ENCODE results near the gene SMCR8. TPM values are rescaled to one million over a fixed set of nuclear protein-coding genes. Genes with fewer than 3 reads are reported as not detected.

Gene SMCR8
- total and polyA plus RNA-seq, 2 donors (not counting 1 experiment from before 2014, with no cell fraction given) = 8.6 to 19.5 TPM

DNA sequence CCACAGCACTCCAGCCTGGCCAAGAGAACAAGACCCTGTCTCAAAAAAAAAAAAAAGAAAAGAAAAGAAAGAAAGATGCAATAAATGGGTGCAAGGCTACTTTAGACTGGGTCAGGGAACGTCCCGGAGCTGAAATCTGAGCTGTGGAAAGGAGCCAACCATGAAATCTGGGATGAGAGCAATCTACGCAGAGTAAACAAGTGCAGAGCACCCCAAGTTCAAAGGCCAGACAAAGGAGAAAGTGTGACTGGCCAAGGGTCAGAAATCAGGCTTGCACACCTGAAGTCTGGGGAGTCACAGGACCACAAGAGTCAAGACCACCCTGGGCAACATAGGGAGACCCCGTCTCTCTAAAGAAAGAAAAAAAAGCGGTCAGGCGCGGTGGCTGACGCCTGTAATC is 45.4 kb downstream of the SMCR8 start:
- no peak overlapping the region for H3K4me3 ChIP-seq (replicated peaks in 1 of 4; ENCODE audit: control extremely low read depth in 1 of 4, insufficient read depth in 1 of 4, low read depth in 3 of 4, low read length in 4 of 4)
- H3K79me2 ChIP-seq (ENCODE audit: control insufficient read depth, insufficient read depth, low read length) = no peaks in the 10 kb centered on the region
- H2AFZ ChIP-seq (ENCODE audit: low read length) = no peak overlapping the region
- no peaks in the 10 kb centered on the region for H3K27me3 ChIP-seq (ENCODE audit: control insufficient read depth, insufficient read depth, low read length)
- H3K4me2 ChIP-seq (ENCODE audit: extremely low read depth, insufficient read depth, low read length) = no peak overlapping the region
- no peaks in the 10 kb centered on the region for H3K36me3 ChIP-seq (ENCODE audit: control insufficient read depth, insufficient read depth, low read length)
- no peak for TF ChIP-seq EZH2 (IDR thresholded peaks at IDR 0.05; ENCODE audit: low read length, missing control alignments)
- TF ChIP-seq, protein P1, sequence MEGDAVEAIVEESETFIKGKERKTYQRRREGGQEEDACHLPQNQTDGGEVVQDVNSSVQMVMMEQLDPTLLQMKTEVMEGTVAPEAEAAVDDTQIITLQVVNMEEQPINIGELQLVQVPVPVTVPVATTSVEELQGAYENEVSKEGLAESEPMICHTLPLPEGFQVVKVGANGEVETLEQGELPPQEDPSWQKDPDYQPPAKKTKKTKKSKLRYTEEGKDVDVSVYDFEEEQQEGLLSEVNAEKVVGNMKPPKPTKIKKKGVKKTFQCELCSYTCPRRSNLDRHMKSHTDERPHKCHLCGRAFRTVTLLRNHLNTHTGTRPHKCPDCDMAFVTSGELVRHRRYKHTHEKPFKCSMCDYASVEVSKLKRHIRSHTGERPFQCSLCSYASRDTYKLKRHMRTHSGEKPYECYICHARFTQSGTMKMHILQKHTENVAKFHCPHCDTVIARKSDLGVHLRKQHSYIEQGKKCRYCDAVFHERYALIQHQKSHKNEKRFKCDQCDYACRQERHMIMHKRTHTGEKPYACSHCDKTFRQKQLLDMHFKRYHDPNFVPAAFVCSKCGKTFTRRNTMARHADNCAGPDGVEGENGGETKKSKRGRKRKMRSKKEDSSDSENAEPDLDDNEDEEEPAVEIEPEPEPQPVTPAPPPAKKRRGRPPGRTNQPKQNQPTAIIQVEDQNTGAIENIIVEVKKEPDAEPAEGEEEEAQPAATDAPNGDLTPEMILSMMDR (conservative IDR thresholded peaks at IDR 0.05 in 1 of 2, IDR thresholded peaks at IDR 0.05 in 1 of 2; ENCODE audit: low read depth in 1 of 2, low read length in 2 of 2) = no peak
- H3K4me1 ChIP-seq (ENCODE audit: control insufficient read depth, extremely low read depth, insufficient read depth, low read length) = peaks cover 2% of the 10 kb centered on the region
- DNase-seq (ENCODE audit: low read depth in 2 of 2) = no peak
- no peaks in the 10 kb centered on the region for H4K20me1 ChIP-seq (ENCODE audit: control insufficient read depth, extremely low read depth, insufficient read depth, low read length)
- H3K9ac ChIP-seq (ENCODE audit: insufficient read depth, low read length) = no peak overlapping the region
- no peaks in the 10 kb centered on the region for H3K9me3 ChIP-seq (ENCODE audit: control insufficient read depth, insufficient read depth, low read depth, low read length)
- no peak overlapping the region for H3K27ac ChIP-seq (ENCODE audit: insufficient read depth, low read length)

DNA sequence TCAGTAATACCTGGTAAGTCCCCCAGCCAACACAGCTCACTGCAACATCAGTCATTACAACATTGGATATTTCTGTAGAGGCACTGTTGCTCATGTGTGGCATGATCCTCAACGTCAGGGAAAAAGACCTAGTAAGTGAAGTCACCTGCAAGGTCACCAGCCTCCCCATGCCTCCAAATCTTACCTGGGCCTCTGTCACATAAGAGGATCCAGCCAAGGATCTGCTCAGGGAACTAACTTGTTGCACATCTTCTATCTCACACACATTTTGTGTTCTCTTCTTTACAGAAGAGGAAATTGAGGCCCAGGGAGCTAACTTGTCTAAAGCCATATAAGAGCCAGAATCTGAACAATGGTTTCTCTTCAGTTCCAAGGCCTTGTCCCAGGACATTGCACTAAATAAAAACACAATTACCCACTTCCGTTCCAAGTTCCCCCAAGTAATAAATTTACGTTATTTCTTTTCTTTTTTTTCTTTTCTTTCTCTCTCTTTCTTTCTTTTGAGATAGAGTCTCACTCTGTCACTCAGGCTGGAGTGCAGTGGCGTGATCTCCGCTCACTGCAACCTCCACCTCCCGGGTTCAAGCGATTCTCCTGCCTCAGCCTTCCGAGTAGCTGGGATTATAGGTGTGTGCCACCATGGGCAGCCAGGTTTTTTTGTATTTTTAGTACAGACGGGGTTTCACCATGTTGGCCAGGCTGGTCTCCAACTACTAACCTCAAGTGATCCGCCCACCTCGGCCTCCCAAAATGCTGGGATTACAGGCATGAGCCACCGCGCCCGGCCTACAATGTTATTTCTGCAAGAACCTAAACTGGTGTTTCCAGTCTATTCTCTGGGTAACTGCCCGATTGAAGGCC is 47.0 kb downstream of the SMCR8 start:
- Histone ChIP-seq H3K4me1 (ENCODE audit: control insufficient read depth, extremely low read depth, insufficient read depth, low read length) (no peaks in the 10 kb centered on the region), H3K79me2 (ENCODE audit: control insufficient read depth, insufficient read depth, low read length) (no peaks in the 10 kb centered on the region), H3K9ac (ENCODE audit: insufficient read depth, low read length) (no peak overlapping the region), H4K20me1 (ENCODE audit: control insufficient read depth, extremely low read depth, insufficient read depth, low read length) (no peaks in the 10 kb centered on the region), H3K4me2 (ENCODE audit: extremely low read depth, insufficient read depth, low read length) (peak overlapping the region; percentile 93), H2AFZ (ENCODE audit: low read length) (no peak overlapping the region), H3K36me3 (ENCODE audit: control insufficient read depth, insufficient read depth, low read length) (no peaks in the 10 kb centered on the region), H3K4me3 (replicated peaks in 1 of 4; ENCODE audit: control extremely low read depth in 1 of 4, insufficient read depth in 1 of 4, low read depth in 3 of 4, low read length in 4 of 4) (peak overlapping the region in 2 of 4 experiments; percentile 75 to 80), H3K27ac (ENCODE audit: insufficient read depth, low read length) (no peak overlapping the region), H3K27me3 (ENCODE audit: control insufficient read depth, insufficient read depth, low read length) (no peaks in the 10 kb centered on the region), H3K9me3 (ENCODE audit: control insufficient read depth, insufficient read depth, low read depth, low read length) (no peaks in the 10 kb centered on the region)
- TF ChIP-seq, protein P1 (conservative IDR thresholded peaks at IDR 0.05 in 1 of 2, IDR thresholded peaks at IDR 0.05 in 1 of 2; ENCODE audit: low read depth in 1 of 2, low read length in 2 of 2) = no peak
- no peak for TF ChIP-seq EZH2 (IDR thresholded peaks at IDR 0.05; ENCODE audit: low read length, missing control alignments)
- no peak for DNase-seq (ENCODE audit: low read depth in 2 of 2)

DNA sequence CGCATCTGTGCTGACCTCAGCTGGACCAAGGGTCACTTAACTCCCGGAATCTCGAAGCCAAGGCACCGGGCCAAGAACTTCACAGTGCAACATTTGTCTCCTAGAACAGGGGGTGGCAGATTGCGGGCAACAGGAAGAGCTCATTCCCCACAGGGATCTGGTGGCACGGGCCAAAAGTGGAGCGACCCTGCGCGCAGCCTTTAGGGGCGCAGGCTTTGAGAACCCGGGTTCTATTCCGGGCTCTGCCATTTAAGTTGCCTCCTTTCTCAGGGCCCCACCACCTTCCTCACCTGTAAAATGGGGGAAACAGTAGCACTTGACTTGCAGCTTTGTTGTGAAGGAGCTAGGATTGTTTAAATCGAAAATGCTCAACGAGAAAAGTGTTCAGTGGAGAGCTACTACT is 47.6 kb downstream of the SMCR8 start:
- Histone ChIP-seq H3K36me3 (ENCODE audit: control insufficient read depth, insufficient read depth, low read length) (no peaks in the 10 kb centered on the region), H3K79me2 (ENCODE audit: control insufficient read depth, insufficient read depth, low read length) (no peaks in the 10 kb centered on the region), H3K9me3 (ENCODE audit: control insufficient read depth, insufficient read depth, low read depth, low read length) (no peaks in the 10 kb centered on the region), H3K27me3 (ENCODE audit: control insufficient read depth, insufficient read depth, low read length) (no peaks in the 10 kb centered on the region), H3K27ac (ENCODE audit: insufficient read depth, low read length) (no peak overlapping the region), H3K9ac (ENCODE audit: insufficient read depth, low read length) (peak overlapping the region; percentile 52), H3K4me3 (replicated peaks in 1 of 4; ENCODE audit: control extremely low read depth in 1 of 4, insufficient read depth in 1 of 4, low read depth in 3 of 4, low read length in 4 of 4) (peak overlapping the region; percentile 71 to 80 (median 76)), H3K4me1 (ENCODE audit: control insufficient read depth, extremely low read depth, insufficient read depth, low read length) (no peaks in the 10 kb centered on the region), H2AFZ (ENCODE audit: low read length) (peak overlapping the region; percentile 78), H3K4me2 (ENCODE audit: extremely low read depth, insufficient read depth, low read length) (peak overlapping the region; percentile 93), H4K20me1 (ENCODE audit: control insufficient read depth, extremely low read depth, insufficient read depth, low read length) (no peaks in the 10 kb centered on the region)
- DNase-seq (ENCODE audit: low read depth in 2 of 2) = peak; percentile 33 to 41
- TF ChIP-seq, protein P1 (conservative IDR thresholded peaks at IDR 0.05 in 1 of 2, IDR thresholded peaks at IDR 0.05 in 1 of 2; ENCODE audit: low read depth in 1 of 2, low read length in 2 of 2) = peak in 1 of 2 donors; percentile 5
- TF ChIP-seq EZH2 (IDR thresholded peaks at IDR 0.05; ENCODE audit: low read length, missing control alignments) = no peak
